ENCODE data around the gene CDC14B. TPM values are rescaled to one million over a fixed set of nuclear protein-coding genes. Genes with fewer than 3 reads are reported as not detected.
A peak's percentile ranks its signal among the peaks of the same experiment; 100 is the strongest.

Gene CDC14B
- total RNA-seq, 1 experiment from 2014 or later: 57.1 TPM

- ChIA-PET POLR2A (no interaction called here), CTCF (no interaction called here)
- TF ChIP-seq ZNF671 (CRISPR knock-in tag; IDR thresholded peaks at IDR 0.05): no peak
- TF ChIP-seq ERG (CRISPR knock-in tag; IDR thresholded peaks at IDR 0.05): no peak
- Mint-ChIP-seq H3K4me3 (no peak overlapping the region), H3K27ac (peak overlapping the region; percentile 46; the same call in 1 of the 2 replicates), H3K9me3 (no peaks in the 10 kb centered on the region; the same call in 1 of the 2 replicates), H3K27me3 (ENCODE audit: low read depth) (no peaks in the 10 kb centered on the region), H3K4me1 (peaks cover 17% of the 10 kb centered on the region), H3K36me3 (peaks cover 39% of the 10 kb centered on the region)
- DNase-seq (ENCODE audit: low spot score): no peak
- no peak for ATAC-seq
Measured at GRCh38 chr9:96509026-96509425, 110.6 kb downstream of the CDC14B start.

- Mint-ChIP-seq H3K9me3 (no peaks in the 10 kb centered on the region; the same call in 1 of the 2 replicates), H3K27me3 (ENCODE audit: low read depth) (no peaks in the 10 kb centered on the region), H3K27ac (peak overlapping the region; percentile 46; the same call in 1 of the 2 replicates), H3K4me3 (no peak overlapping the region), H3K4me1 (peaks cover 24% of the 10 kb centered on the region), H3K36me3 (peaks cover 33% of the 10 kb centered on the region)
- TF ChIP-seq NFE2L1 (CRISPR knock-in tag; IDR thresholded peaks at IDR 0.05): no peak
- no peak for TF ChIP-seq E2F5 (CRISPR knock-in tag; IDR thresholded peaks at IDR 0.05)
- ChIA-PET CTCF (no interaction called here), POLR2A (no interaction called here)
- DNase-seq (ENCODE audit: low spot score): no peak
- no peak for ATAC-seq
Measured at GRCh38 chr9:96508227-96508940, 111.3 kb downstream of the CDC14B start.

- CTCF ChIA-PET: no interaction called here
- DNase-seq (ENCODE audit: low spot score) (no peak), ATAC-seq (no peak)
- Mint-ChIP-seq H3K27me3 (ENCODE audit: low read depth) (no peaks in the 10 kb centered on the region), H3K27ac (no peak overlapping the region), H3K36me3 (peaks cover 22% of the 10 kb centered on the region), H3K4me1 (peaks cover 50% of the 10 kb centered on the region), H3K4me3 (no peak overlapping the region), H3K9me3 (no peaks in the 10 kb centered on the region)
- TF ChIP-seq FOXJ3 (CRISPR knock-in tag; IDR thresholded peaks at IDR 0.05; ENCODE audit: borderline replicate concordance) (no peak), CREM (CRISPR knock-in tag; IDR thresholded peaks at IDR 0.05) (no peak), ELF4 (CRISPR knock-in tag; IDR thresholded peaks at IDR 0.05; ENCODE audit: low read depth) (no peak), ERG (CRISPR knock-in tag; IDR thresholded peaks at IDR 0.05) (no peak), USF2 (CRISPR knock-in tag; IDR thresholded peaks at IDR 0.05) (no peak)
- POLR2A ChIA-PET: interaction anchor here (0.7 kb wide), 1 partner anchor 43 kb away, joined by 3 read pairs; no protein-coding TSS in a partner anchor
Measured at GRCh38 chr9:96505316-96505991, 114.2 kb downstream of the CDC14B start.

- no peak for DNase-seq (ENCODE audit: low spot score)
- peak overlapping the region; percentile 88 for H3K27ac Mint-ChIP-seq
- H3K4me3 Mint-ChIP-seq: no peak overlapping the region
- peaks cover 45% of the 10 kb centered on the region for H3K4me1 Mint-ChIP-seq
- no peaks in the 10 kb centered on the region for H3K9me3 Mint-ChIP-seq
- POLR2A ChIA-PET: no interaction called here
- TF ChIP-seq ZNF416 (CRISPR knock-in tag; IDR thresholded peaks at IDR 0.05) (no peak), ATF6 (CRISPR knock-in tag; IDR thresholded peaks at IDR 0.05) (no peak), E2F4 (CRISPR knock-in tag; IDR thresholded peaks at IDR 0.05; ENCODE audit: borderline replicate concordance, low read depth) (no peak), ZBTB43 (CRISPR knock-in tag; IDR thresholded peaks at IDR 0.05) (no peak), MAX (CRISPR knock-in tag; IDR thresholded peaks at IDR 0.05) (no peak), GRHL2 (CRISPR knock-in tag; IDR thresholded peaks at IDR 0.05; ENCODE audit: insufficient replicate concordance, severe bottlenecking) (no peak), ZNF232 (CRISPR knock-in tag; IDR thresholded peaks at IDR 0.05) (no peak), TP53 (CRISPR knock-in tag; IDR thresholded peaks at IDR 0.05) (no peak)
- CTCF ChIA-PET: interaction anchor here (1.1 kb wide), 1 partner anchor 160 kb away, joined by 3 read pairs; no protein-coding TSS in a partner anchor
- H3K36me3 Mint-ChIP-seq: peaks cover 10% of the 10 kb centered on the region
- no peak for ATAC-seq
- H3K27me3 Mint-ChIP-seq (ENCODE audit: low read depth): no peaks in the 10 kb centered on the region
Measured at GRCh38 chr9:96503918-96504317, 115.7 kb downstream of the CDC14B start.
